T47D (cell line): Measurements from ENCODE around the gene NR1I2.

Experiments used
- DNase-seq, 2 experiments: peaks; one replicate each; pipeline versions ENCODE4 v3.0.0 to v3.0.0-alpha.2; 2011 to 2012; ENCODE audit warnings: low read depth in 1 of 2, low spot score in 1 of 2
- JUND ChIP-seq: IDR thresholded peaks from 2 replicates; pipeline ENCODE4 v1.6.1; 2012; ENCODE audit warnings: low read depth
- in situ Hi-C: cut with HindIII; loops from 2 replicates; pipeline ENCODE4 v1.10.0; 2016; ENCODE audit warnings: low sequenced_read_pairs, low pct_unique_long_range_greater_than_20kb

Gene NR1I2

DNA sequence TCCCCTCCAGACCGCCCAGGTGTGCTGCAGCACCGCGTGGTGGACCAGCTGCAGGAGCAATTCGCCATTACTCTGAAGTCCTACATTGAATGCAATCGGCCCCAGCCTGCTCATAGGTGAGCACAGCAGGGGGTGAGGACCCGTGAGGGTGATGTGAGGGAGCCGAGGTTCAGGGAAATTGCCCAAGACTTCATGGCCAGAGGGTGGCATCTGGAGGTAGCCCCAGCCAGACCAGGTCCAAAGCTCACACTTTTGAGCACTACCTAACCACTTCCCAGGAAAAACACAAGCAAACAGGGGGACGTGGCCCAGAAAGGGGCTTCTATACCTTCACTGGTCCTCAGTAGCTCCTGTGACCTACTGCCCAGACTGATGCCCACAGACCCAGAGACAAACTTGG lies 33.8 kb downstream of the NR1I2 start:
- in situ Hi-C loops = no loop called here
- no peak for TF ChIP-seq JUND

DNA sequence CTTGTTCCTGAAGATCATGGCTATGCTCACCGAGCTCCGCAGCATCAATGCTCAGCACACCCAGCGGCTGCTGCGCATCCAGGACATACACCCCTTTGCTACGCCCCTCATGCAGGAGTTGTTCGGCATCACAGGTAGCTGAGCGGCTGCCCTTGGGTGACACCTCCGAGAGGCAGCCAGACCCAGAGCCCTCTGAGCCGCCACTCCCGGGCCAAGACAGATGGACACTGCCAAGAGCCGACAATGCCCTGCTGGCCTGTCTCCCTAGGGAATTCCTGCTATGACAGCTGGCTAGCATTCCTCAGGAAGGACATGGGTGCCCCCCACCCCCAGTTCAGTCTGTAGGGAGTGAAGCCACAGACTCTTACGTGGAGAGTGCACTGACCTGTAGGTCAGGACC lies 35.2 kb downstream of the NR1I2 start:
- no peak for TF ChIP-seq JUND
- DNase-seq = no peak
- in situ Hi-C loops = no loop called here

More for the DNA sequence above, 33.8 kb downstream of the NR1I2 start:
- no peak for DNase-seq

DNA sequence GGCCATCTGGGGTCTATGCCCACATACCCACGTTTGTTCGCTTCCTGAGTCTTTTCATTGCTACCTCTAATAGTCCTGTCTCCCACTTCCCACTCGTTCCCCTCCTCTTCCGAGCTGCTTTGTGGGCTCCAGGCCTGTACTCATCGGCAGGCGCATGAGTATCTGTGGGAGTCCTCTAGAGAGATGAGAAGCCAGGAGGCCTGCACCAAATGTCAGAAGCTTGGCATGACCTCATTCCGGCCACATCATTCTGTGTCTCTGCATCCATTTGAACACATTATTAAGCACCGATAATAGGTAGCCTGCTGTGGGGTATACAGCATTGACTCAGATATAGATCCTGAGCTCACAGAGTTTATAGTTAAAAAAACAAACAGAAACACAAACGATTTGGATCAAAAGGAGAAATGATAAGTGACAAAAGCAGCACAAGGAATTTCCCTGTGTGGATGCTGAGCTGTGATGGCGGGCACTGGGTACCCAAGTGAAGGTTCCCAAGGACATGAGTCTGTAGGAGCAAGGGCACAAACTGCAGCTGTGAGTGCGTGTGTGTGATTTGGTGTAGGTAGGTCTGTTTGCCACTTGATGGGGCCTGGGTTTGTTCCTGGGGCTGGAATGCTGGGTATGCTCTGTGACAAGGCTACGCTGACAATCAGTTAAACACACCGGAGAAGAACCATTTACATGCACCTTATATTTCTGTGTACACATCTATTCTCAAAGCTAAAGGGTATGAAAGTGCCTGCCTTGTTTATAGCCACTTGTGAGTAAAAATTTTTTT lies 35.9 kb downstream of the NR1I2 start:
- in situ Hi-C loops = no loop called here
- TF ChIP-seq JUND = no peak
- DNase-seq = peak in 1 of 2 experiments; percentile 22

DNA sequence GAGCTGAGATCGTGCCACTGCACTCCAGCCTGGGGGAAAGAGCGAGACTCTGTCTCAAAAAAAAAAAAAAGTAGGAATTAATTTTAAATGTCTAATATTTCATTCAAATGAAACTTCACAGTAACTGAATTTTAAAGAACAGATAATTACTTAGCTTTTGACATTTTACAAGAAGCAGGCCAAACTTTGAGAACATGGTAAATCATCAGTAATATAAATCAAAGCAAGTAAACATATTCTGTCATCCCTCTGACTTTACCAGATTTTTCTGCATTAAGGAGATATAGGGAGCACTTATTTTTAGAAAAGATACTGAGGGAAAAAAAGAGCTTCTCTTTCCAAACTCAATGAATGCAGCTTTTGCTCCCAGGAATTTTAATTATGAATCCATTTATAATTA lies 37.0 kb downstream of the NR1I2 start:
- in situ Hi-C loops = no loop called here
- no peak for DNase-seq

DNA sequence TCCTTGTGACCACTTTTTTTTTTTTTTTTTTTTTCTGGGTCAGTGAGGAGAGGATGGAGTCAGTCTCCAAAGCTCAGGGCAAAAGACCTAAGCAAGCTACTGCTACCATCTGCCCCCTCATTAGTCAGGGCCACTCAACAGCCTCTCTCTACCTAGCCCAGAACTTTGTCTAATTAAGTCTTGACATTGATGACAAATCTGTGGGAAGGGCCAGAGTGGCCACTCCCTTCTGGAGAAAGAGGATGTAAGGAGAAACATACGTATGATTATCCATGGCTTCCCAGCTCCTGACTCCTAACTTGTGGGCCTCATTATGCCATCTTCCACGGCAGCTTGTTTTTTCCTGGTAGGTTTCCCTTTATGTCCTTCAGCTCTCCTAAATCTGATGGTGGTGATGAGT lies 37.9 kb downstream of the NR1I2 start:
- in situ Hi-C loops = no loop called here
- no peak for TF ChIP-seq JUND
- no peak for DNase-seq

More for the DNA sequence above, 37.0 kb downstream of the NR1I2 start:
- no peak for TF ChIP-seq JUND

DNA sequence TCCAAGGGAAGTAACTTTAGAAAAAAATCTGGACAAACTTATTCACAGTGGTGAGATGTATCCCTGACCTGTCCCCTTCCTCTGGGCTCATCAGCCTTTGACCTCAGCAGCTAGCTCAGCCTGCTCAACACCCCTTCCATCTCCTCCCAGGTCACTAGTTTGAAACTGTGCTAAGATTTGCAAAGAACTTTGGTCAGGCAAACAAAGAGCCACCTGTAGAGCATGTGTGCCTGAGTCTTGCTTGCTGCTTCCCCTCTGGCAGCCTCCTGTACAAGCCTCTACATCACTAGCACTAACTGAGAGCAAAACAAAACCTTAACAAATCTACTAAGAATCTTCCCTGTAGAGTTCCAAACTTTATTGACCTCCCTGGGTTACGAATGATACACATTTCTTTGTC lies 43.9 kb downstream of the NR1I2 start:
- DNase-seq = no peak
- in situ Hi-C loops = no loop called here
- TF ChIP-seq JUND = no peak

DNA sequence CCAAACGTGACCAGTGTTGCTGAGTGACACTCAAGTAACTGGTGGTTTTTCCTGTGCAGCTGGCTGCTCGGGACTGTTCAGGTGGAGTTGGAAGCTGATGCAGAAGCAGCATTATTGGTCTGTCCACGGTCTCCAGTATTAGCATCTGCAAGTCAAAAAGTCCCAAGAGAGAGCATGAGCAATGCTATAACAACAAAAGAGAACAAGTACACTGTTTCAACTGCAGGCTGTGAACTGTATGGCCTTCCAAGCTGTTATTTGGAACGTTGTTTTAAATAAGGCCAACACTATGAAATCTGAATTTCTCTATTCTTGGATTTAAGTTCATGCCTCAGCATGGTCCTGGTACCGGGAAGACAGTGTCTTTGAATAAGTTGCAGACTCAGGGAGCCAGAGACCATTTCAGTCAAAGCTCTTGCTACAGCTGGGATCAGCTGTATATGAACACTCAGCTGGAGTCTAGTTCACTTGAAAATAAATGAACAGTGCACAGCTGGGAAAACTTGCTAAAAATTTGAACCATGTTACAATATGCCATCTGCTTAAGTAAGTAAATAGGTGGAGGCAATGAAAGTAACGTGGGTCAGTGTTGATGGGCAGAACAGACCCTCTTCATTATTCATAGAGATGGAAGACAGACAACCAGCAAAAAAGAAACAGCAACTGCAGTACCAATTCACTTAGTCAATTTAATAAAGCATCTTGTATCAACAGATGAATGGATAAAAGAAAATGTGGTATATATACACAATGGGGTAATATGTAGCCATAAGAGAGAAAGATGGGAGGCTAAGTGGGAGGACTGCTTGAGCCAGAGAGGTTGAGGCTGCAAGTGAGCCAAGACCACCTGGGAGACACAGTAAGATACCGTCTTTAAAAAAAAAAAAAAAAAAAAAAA lies 45.1 kb downstream of the NR1I2 start:
- in situ Hi-C loops = no loop called here
- no peak for DNase-seq
- no peak for TF ChIP-seq JUND

DNA sequence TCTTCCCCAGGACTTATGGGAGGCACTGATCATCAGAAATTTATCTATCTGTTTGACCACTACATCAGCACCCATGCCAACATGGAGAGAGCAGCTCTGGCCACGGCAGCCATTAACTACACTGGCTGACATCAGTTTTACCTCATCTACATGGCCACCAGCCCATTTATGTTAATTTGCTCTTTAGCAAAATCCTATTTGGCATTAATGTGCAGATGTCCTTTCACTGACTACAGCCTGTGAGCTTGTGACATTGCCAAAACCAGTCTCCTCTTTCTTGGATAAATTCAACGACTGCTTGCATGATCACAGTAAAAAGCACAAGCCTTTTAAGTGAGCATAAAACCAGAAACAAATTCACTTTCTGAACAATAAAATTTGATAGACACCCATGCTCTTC lies 47.5 kb downstream of the NR1I2 start:
- in situ Hi-C loops = no loop called here
- TF ChIP-seq JUND = no peak
- DNase-seq = no peak

DNA sequence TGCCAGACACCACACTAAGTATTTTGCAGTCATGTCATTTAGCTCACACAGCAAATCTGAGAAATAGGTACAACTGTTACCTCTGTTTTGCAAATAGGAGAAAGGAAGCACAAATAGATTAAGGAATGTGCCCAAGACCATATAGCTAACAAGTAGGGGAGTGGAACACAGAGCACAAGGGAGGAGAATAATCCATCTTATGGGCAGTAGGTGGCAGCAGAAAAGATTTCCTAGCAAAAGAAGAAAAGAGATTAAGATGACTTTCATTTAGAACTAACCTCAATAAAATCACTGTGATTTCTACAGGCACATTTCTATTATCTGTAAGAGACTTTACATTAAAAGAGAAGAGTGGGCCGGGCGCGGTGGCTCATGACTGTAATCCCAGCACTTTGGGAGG lies 49.1 kb downstream of the NR1I2 start:
- no peak for TF ChIP-seq JUND
- in situ Hi-C loops = no loop called here
- no peak for DNase-seq

DNA sequence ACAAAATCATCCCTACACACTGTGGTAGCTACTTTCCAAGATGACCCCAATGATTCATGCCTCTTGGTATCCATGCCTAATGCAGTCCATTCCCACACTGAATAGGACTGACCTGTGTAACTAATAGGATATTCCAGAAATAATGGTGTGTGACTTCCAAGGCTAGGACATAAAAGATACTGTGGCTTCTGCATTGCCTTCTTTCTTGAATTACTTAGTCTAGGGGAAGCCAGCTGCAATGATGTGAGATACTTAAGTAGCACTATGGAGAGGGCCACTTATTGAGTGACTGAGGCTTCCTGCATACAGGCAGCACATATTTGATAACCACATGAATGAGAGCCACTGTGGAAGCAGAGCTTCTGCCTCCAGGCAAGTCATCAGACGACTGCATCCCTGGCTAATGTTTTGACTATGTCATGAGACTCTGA lies 50.1 kb downstream of the NR1I2 start:
- TF ChIP-seq JUND = no peak
- no peak for DNase-seq
- in situ Hi-C loops = no loop called here

DNA sequence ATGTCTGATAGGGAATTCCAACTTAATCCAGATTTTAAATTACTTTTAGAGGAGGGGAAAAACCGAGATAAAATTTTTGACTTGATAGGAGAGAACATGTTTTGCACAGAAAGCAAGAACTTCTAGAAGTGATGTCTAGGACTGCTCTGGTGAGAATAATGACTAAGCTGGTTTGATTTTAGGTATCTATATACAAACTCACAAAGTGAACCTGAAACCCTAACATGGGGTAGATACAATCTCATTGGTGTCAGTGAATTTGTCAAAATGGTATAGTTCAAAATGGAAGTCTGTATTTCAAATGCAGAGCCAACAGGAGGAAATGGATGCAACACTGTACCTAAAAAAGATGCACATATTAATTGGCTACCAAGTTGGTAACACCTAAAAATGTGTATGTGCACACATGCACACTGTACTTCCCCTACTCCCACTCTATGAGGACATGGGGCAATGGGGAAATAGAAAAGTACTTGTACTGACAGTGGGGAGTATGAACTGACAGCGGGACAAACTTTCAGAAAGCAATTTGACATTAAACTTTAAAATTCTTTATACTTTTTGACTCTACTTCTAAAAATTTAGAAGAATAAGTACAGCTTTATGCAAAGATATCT lies 53.0 kb downstream of the NR1I2 start:
- no peak for DNase-seq
- in situ Hi-C loops = no loop called here
- TF ChIP-seq JUND = no peak

DNA sequence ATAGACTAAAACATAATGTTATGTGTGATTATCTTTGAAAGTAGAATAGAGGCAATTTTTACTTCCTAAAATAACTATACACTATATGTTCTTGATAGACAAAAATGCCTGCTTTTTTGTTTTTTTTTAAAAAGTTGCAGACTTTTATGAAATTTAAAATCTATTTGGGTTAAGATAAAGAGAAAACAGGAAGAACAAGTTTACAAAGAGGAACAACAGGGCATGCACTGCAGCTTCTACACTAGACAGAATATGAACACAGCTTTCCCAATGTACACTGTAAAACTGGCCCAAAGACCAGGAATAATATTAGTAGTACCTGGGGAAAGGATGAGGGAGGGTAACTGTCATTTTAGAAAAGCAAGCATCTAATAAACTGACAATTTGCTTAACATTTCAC lies 53.7 kb downstream of the NR1I2 start:
- DNase-seq = no peak
- in situ Hi-C loops = no loop called here
- no peak for TF ChIP-seq JUND

DNA sequence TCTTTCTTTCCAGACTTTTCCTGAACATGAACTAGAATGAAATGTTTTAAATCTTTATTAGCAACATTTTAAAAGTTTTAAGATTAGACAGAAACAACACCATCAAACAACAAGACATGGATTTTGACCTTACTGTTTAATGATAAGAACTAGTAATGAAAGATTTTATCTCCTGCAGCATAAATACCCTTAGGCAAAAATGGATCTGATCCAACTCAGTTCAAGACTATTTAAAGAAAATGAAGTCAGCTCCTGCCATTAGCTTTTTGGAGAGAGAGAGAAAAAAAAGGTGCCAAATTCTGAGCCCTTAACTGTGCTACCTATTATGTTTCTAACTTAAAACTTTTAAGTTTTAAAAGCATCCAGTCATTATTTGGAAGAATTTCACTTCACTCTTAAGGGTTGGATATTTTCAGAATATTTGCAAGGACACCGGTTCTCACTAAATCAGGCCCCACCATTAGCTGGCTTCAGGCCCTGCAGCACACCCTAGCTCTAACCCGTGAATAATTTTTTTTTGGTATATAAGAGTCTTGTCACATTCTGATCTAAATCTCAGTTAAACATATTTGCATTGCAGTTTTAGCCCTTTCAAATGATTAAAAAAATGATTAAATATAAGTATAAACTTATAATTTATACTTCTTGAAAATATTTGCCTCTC lies 60.0 kb downstream of the NR1I2 start:
- peak in 1 of 2 experiments; percentile 9 for DNase-seq
- no peak for TF ChIP-seq JUND
- in situ Hi-C loops = no loop called here
